Fibroblast of pulmonary artery (primary cell): ENCODE results near the gene EIF2AK2.

Experiments used
- DNase-seq: peaks from one replicate; pipeline ENCODE4 v3.0.0-alpha.2; 2010; ENCODE audit warnings: low read depth
- H3K4me3 ChIP-seq: replicated peaks from 2 replicates; pipeline ENCODE4 v1.5.1; 2011; ENCODE audit warnings: low read depth, mild to moderate bottlenecking, control low read depth, low read length, moderate library complexity
- CTCF ChIP-seq: IDR thresholded peaks from 2 replicates; pipeline ENCODE4 v1.5.1; 2011; ENCODE audit warnings: mild to moderate bottlenecking, control low read depth, low read length, inconsistent platforms; ENCODE audit errors: missing control alignments

Gene EIF2AK2

GRCh38 chr2:37168217-37168981 is 11.6 kb upstream of the EIF2AK2 start:
- TF ChIP-seq CTCF, result peak; percentile 73
- peak; percentile 62 for DNase-seq
- H3K4me3 ChIP-seq, result no peak overlapping the region

DNA sequence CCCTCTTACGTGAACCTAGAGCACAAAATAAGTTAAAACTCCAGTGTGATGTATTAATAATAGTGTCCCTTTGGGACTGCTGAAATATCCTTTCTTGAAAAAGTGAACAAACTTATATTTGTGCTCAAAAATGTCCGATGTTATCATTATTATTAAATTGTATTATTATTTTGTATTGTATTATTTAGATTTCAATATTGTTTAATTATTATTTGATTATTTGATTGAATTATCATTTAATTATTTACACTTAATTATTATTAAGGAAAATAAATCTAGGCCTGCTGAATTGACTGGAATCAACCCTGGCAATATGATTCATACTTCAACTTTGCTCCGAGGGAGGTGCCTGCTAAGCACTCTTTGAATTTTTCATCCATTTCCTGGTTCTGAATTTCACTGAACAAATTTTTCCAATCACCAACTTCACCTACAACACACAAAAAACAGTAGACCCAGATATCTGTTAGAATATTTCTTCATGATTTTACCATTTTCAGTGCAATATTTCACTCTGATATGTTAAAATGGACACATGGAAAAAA is 10.9 kb upstream of the EIF2AK2 start:
- no peak overlapping the region for H3K4me3 ChIP-seq
- TF ChIP-seq CTCF, result no peak
- DNase-seq, result peak; percentile 12

GRCh38 chr2:37164757-37165156 is 8.0 kb upstream of the EIF2AK2 start:
- TF ChIP-seq CTCF, result no peak
- no peak for DNase-seq

GRCh38 chr2:37156071-37156856 is 516 bp downstream of the EIF2AK2 start:
- no peak for TF ChIP-seq CTCF
- DNase-seq, result peak; percentile 62
- peak overlapping the region; percentile 89 for H3K4me3 ChIP-seq

More at GRCh38 chr2:37164757-37165156, 8.0 kb upstream of the EIF2AK2 start:
- no peak overlapping the region for H3K4me3 ChIP-seq

DNA sequence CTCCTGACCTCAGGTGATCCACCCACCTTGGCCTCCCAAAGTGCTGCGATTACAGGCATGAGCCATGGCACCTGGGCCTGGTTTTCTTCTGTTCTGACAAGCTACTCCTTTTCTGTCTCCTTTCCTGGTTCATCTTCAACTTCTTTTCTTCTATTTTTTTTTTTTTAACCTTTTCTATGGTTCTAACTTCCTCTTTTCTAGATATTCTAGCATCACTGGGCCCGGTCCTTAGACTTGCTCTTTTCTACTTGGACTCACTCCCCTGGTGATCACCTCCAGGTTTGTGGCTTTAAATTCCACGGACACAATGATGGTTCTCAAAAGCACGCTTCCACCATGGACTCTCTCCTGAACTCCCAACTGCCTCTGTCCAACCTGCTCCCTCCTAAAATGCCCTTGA is 2.0 kb downstream of the EIF2AK2 start:
- no peak for TF ChIP-seq CTCF
- DNase-seq, result no peak
- H3K4me3 ChIP-seq, result no peak overlapping the region

DNA sequence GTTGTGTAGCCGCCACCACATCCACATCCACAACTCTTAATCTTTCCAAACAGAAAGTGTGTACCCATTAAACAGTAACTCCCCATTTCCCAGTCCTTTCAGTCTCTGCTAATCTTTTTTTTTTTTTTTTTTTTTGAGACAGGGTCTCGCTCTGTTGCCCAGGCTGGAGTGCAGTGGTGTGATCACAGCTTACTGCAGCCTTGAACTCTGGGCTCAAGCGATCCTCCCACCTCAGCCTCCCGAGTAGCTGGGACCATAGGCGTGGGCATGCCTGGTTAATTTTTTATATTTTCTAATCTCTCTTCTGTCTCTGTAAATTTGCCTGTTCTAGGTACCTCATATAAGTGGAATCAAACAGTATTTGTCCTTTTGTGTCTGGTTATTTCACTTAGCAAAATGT is 3.6 kb downstream of the EIF2AK2 start:
- no peak overlapping the region for H3K4me3 ChIP-seq
- no peak for TF ChIP-seq CTCF
- no peak for DNase-seq
